AG04450 (cell line): ENCODE results near the gene GPR17. TPM values are rescaled to one million over a fixed set of nuclear protein-coding genes. Genes with fewer than 3 reads are reported as not detected.

ENCODE experiments used
- CTCF ChIA-PET: fragments of 300-600, 350-600 bp; formaldehyde crosslinking; extraction: SDS; loops from one replicate; lab custom pipeline; 2022; ENCODE audit warnings: antibody characterized with exemption, inconsistent platforms; lab: Charles Lee
- POLR2A ChIA-PET: fragments of 350-600 bp; formaldehyde crosslinking; extraction: SDS; loops from one replicate; lab custom pipeline; 2021; ENCODE audit warnings: antibody characterized with exemption, inconsistent platforms; lab: Yijun Ruan, JAX
- DNase-seq: peaks from one replicate; pipeline ENCODE4 v3.0.0-alpha.2; 2011; ENCODE audit warnings: low read depth, low spot score
- H3K27ac ChIP-seq: one replicate; pipeline ENCODE4 v1.5.1; 2012; ENCODE audit warnings: low read depth, low read length, control low read depth
- H3K27me3 ChIP-seq: one replicate; pipeline ENCODE4 v1.6.0; 2012; ENCODE audit warnings: low read length; ENCODE audit not compliant: control insufficient read depth, insufficient read depth
- H3K4me3 ChIP-seq: 2 replicates; pipeline ENCODE4 v1.5.1; 2011; ENCODE audit warnings: mild to moderate bottlenecking, low read depth, low read length, control low read depth
- H3K9me3 ChIP-seq: 2 replicates; pipeline ENCODE4 v1.5.1; 2012; ENCODE audit warnings: low read length; ENCODE audit not compliant: control insufficient read depth, insufficient read depth
- CTCF ChIP-seq: IDR thresholded peaks from 2 replicates; pipeline ENCODE4 v1.5.1; 2011; ENCODE audit warnings: low read depth, low read length, control low read depth, inconsistent platforms
- polyA plus RNA-seq: library from polyadenylated mRNA; depleted of rRNA; stranded (reverse); fragments of >200 nt; gene quantifications from 2 replicates; pipeline ENCODE4 v1.2.3, GENCODE V29; 2011

GPR17 gene
- polyA plus RNA-seq, 1 experiment: not detected

DNA sequence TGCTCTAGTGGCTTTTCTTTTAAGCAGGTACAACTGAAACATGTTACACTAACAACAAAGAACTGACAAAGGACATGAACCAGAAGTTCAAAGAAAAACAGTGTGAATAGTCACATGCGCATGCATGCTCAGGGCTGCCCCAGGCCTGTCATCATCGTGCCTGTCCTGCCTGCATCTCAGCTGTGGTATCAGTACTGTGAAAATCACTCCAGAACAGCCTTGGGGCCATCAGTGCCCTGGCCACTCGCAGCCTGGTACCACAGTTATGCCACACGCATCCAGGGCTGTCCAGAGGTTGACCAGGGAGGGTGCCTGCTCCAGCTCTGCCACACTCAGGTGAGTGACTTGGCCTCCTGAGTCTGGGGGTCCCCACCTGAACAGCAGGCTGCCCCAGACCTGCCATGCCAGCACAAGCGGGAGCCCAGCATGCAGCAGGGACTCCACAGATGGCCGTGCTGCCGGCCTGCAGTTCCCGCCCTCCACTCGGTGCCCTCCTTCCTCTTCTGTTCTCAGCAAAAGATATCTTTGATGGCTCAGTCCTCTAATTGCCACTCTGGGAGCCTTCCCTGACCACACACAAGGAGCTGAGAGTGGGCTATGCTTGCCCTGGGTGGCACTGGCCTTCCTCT, 17.1 kb downstream of the GPR17 start:
- no peak for DNase-seq
- Histone ChIP-seq H3K27ac (no peak overlapping the region), H3K27me3 (peaks cover 7% of the 10 kb centered on the region), H3K4me3 (no peak overlapping the region), H3K9me3 (no peaks in the 10 kb centered on the region; the same call in 1 of the 2 replicates)
- no peak for TF ChIP-seq CTCF
- POLR2A ChIA-PET: no interaction called here
- CTCF ChIA-PET: interaction anchor here (1.4 kb wide), 1 partner anchor 13 kb away, joined by 6 read pairs; no protein-coding TSS in a partner anchor

DNA sequence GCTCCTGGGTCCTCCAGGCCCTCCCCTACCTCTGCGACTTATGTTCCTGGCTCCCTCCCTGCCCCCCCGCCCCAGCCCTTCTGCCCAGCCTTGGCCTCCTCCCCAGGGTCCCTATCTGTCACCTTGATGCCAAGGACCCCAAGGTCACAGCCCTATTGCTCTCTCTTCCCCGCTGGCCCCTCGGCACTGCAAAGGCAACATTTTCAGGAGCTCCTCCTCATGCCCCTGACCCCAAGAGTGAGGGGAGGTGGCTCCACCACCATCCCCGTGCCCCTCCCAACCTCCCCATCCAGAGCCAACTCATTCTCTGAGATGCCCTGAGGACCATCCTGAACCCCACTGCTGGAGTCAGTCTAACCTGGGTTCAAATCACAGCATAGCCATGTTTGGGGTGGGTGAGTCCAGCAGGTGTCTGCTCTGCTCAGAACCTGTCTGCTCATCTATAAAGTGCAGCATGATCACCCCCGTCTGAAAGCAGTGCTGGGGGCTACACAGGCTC, 17.7 kb downstream of the GPR17 start:
- H3K4me3 ChIP-seq: no peak overlapping the region
- no peak overlapping the region for H3K27ac ChIP-seq
- peaks cover 7% of the 10 kb centered on the region for H3K27me3 ChIP-seq
- DNase-seq: no peak
- POLR2A ChIA-PET: no interaction called here
- no peak for TF ChIP-seq CTCF
- CTCF ChIA-PET: interaction anchor here (1.4 kb wide), 1 partner anchor 14 kb away, joined by 6 read pairs; no protein-coding TSS in a partner anchor
- no peaks in the 10 kb centered on the region; the same call in 1 of the 2 replicates for H3K9me3 ChIP-seq

DNA sequence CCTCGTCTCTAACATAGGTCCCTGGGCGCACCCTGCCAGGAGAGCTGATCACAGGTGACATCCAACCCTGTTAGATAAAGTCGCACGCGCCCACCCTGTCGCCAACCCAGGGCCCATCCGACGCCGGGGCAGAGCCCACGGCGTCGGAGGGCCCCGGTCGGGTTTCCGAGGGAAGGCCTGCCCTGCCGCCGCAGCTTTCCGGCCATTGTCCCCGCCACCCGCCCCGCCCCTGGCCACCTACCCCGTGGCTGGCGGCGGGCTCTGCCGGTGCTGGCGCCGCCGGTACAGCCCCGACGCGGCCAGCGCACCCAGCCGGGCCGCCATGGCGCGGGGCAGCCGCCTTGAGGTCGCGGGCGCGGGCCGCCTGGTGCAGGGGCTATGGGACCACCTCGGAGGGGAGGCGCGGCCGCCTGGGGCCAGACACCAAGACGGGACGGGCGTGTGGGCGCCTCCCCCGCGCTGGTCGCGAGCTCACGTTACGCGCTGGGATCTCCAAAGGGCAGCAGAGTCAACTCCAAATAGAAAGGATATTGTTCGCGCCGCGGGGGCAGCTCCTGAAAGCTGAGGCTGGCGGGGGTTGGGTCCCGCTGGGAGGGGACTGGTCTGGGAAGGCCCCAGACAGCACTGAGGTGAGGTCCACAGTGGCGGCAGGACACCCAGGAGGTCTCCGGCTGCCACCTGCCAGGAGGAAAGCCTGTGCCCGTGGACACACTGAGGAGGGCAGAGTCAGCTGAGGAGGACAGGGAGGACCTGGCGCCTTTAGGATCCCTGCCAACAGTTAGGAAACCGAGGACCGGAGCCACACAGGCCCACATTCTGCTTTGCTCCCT, 18.3 kb downstream of the GPR17 start:
- H3K27me3 ChIP-seq: peaks cover 7% of the 10 kb centered on the region
- no peak for TF ChIP-seq CTCF
- POLR2A ChIA-PET: no interaction called here
- no peak for DNase-seq
- no peaks in the 10 kb centered on the region; the same call in 1 of the 2 replicates for H3K9me3 ChIP-seq
- peak overlapping the region; percentile 29 for H3K4me3 ChIP-seq
- CTCF ChIA-PET: interaction anchor here (1.4 kb wide), 1 partner anchor 14 kb away, joined by 6 read pairs; no protein-coding TSS in a partner anchor
- H3K27ac ChIP-seq: no peak overlapping the region

- Histone ChIP-seq H3K4me3 (no peak overlapping the region), H3K9me3 (no peaks in the 10 kb centered on the region; the same call in 1 of the 2 replicates), H3K27ac (no peak overlapping the region), H3K27me3 (peaks cover 7% of the 10 kb centered on the region)
- POLR2A ChIA-PET: no interaction called here
- DNase-seq: no peak
- CTCF ChIA-PET: no interaction called here
- no peak for TF ChIP-seq CTCF
Observed at GRCh38 chr2:127664895-127665225, 18.9 kb downstream of the GPR17 start.
